Measurements from ENCODE around the gene MBNL1. TPM values are rescaled to one million over a fixed set of nuclear protein-coding genes. Genes with fewer than 3 reads are reported as not detected.

The MBNL1 gene
- polyA plus RNA-seq, 1 experiment = 203 TPM

DNA sequence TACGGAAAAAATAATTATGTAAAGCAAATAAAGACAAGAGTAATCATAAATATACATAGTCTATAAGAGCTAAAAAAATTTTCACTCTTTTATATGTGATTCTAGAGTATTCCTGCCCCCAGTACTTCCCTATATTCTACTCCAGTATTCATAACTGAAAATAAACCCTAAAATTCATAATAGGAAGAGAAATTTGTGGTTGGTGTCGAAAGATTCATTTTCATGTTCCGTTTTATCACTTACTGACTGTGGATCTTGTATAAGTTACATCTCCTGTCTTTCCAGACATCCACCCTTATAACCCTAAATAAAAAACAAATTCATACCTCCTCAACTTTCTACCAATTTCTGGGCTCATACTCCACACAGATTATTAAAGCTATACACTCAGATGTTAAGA, 16.0 kb upstream of the MBNL1 start:
- POLR2A ChIA-PET = no interaction called here
- no peak for DNase-seq (ENCODE audit: low read depth)
- TF ChIP-seq, protein P1, sequence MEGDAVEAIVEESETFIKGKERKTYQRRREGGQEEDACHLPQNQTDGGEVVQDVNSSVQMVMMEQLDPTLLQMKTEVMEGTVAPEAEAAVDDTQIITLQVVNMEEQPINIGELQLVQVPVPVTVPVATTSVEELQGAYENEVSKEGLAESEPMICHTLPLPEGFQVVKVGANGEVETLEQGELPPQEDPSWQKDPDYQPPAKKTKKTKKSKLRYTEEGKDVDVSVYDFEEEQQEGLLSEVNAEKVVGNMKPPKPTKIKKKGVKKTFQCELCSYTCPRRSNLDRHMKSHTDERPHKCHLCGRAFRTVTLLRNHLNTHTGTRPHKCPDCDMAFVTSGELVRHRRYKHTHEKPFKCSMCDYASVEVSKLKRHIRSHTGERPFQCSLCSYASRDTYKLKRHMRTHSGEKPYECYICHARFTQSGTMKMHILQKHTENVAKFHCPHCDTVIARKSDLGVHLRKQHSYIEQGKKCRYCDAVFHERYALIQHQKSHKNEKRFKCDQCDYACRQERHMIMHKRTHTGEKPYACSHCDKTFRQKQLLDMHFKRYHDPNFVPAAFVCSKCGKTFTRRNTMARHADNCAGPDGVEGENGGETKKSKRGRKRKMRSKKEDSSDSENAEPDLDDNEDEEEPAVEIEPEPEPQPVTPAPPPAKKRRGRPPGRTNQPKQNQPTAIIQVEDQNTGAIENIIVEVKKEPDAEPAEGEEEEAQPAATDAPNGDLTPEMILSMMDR (IDR thresholded peaks at IDR 0.05; ENCODE audit: insufficient read depth, low read depth, low read length) = no peak
- no peak overlapping the region for H3K4me3 ChIP-seq (ENCODE audit: low read depth, low read length)
- no peaks in the 10 kb centered on the region for H3K27me3 ChIP-seq (ENCODE audit: control insufficient read depth, insufficient read depth, low read length)
- CTCF ChIA-PET = interaction anchor here (0.6 to 1.2 kb wide), 2 partner anchors 10 to 14 kb away, joined by 3 read pairs; no protein-coding TSS in a partner anchor
- no peaks in the 10 kb centered on the region for H3K36me3 ChIP-seq (ENCODE audit: control insufficient read depth, insufficient read depth, low read length)

- ChIA-PET POLR2A (no interaction called here), CTCF (no interaction called here)
- H3K36me3 ChIP-seq (ENCODE audit: control insufficient read depth, insufficient read depth, low read length) = no peaks in the 10 kb centered on the region
- H3K4me3 ChIP-seq (ENCODE audit: low read depth, low read length) = no peak overlapping the region
- TF ChIP-seq, protein P1 (IDR thresholded peaks at IDR 0.05; ENCODE audit: insufficient read depth, low read depth, low read length) = no peak
- no peaks in the 10 kb centered on the region for H3K27me3 ChIP-seq (ENCODE audit: control insufficient read depth, insufficient read depth, low read length)
- no peak for DNase-seq (ENCODE audit: low read depth)
Measured at GRCh38 chr3:152253514-152253913, 15.2 kb upstream of the MBNL1 start.

DNA sequence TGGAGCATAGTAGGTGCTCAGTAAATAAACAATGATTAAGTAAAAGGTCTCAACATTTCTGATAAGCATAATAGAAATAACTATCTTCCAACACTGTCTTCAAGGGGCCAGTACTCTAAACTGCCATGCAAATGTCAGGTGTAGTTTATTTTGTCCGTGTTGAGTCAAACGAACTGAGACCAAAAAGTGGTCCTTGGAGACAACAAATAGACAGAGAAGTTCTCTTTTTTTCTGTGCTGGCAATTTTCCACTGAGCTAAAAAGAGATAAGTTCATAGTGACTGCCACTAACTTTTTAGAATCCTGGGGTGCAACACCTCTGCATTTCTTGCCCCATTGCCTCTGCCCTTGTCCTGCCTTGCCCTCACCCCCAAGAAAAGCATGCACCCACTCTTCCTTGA, 14.7 kb upstream of the MBNL1 start:
- no peak for DNase-seq (ENCODE audit: low read depth)
- H3K27me3 ChIP-seq (ENCODE audit: control insufficient read depth, insufficient read depth, low read length) = no peaks in the 10 kb centered on the region
- ChIA-PET CTCF (no interaction called here), POLR2A (no interaction called here)
- no peak overlapping the region for H3K4me3 ChIP-seq (ENCODE audit: low read depth, low read length)
- no peaks in the 10 kb centered on the region for H3K36me3 ChIP-seq (ENCODE audit: control insufficient read depth, insufficient read depth, low read length)
- TF ChIP-seq, protein P1 (IDR thresholded peaks at IDR 0.05; ENCODE audit: insufficient read depth, low read depth, low read length) = no peak

GRCh38 chr3:152255290-152255689, 13.4 kb upstream of the MBNL1 start:
- no peak overlapping the region for H3K4me3 ChIP-seq (ENCODE audit: low read depth, low read length)
- H3K36me3 ChIP-seq (ENCODE audit: control insufficient read depth, insufficient read depth, low read length) = no peaks in the 10 kb centered on the region
- CTCF ChIA-PET = interaction anchor here (0.6 kb wide), 1 partner anchor 1657 kb away, joined by 3 read pairs; no protein-coding TSS in a partner anchor
- POLR2A ChIA-PET = no interaction called here
- no peak for DNase-seq (ENCODE audit: low read depth)
- TF ChIP-seq, protein P1 (IDR thresholded peaks at IDR 0.05; ENCODE audit: insufficient read depth, low read depth, low read length) = no peak
- H3K27me3 ChIP-seq (ENCODE audit: control insufficient read depth, insufficient read depth, low read length) = no peaks in the 10 kb centered on the region

DNA sequence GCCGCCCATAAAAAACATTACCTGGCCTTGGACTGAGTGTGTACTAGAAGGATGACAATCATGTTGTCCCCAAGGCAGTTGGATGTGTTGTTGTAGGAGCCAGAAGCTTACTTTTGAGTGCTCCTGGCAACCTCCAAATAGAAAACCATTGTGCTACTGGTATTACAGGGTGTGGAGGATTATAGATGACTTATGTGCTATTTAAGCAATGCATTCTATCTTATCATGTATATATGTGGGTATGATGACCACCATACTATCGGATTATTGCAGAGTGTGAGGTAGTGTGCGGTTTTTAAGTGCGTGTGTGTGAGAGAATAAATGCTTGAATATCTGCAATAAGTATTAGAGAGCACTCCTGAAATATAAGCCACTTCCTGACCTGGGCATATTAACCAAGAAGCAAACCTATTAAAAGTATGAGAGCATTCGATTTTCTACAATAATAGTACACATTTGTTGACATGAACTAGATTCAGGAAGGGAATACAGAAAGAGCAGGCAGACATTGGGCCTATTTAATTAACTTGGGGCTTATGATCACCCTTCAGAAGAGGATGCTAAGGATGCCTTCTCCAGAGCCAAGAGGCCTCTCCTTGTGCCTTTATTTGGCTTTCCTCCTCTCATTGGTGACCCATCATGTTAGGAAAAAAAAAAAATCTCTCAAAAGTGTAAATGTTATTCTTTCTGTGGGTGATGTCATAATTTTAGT, 11.7 kb upstream of the MBNL1 start:
- CTCF ChIA-PET = no interaction called here
- no peak for DNase-seq (ENCODE audit: low read depth)
- Histone ChIP-seq H3K4me3 (ENCODE audit: low read depth, low read length) (no peak overlapping the region), H3K27me3 (ENCODE audit: control insufficient read depth, insufficient read depth, low read length) (no peaks in the 10 kb centered on the region), H3K36me3 (ENCODE audit: control insufficient read depth, insufficient read depth, low read length) (no peaks in the 10 kb centered on the region)
- TF ChIP-seq, protein P1 (IDR thresholded peaks at IDR 0.05; ENCODE audit: insufficient read depth, low read depth, low read length) = no peak
- POLR2A ChIA-PET = no interaction called here

All from BJ (cell line).